Smooth muscle cell (in vitro differentiated cells): ENCODE data around the gene GALK2. TPM values are rescaled to one million over a fixed set of nuclear protein-coding genes. Genes with fewer than 3 reads are reported as not detected.

Source experiments
- DNase-seq: peaks from one replicate; lab custom pipeline; 2025; ENCODE audit not compliant: unreplicated experiment; lab: John Stamatoyannopoulos, UW
- H2AFZ ChIP-seq: fragments of 200-600 bp; sonication (generic); 2 replicates; pipeline ENCODE4 v1.6.0; 2016; ENCODE audit warnings: antibody characterized with exemption, low read depth, mild to moderate bottlenecking
- H3F3A ChIP-seq: fragments of 200-600 bp; sonication (generic); 2 replicates; pipeline ENCODE4 v1.6.0; 2017; ENCODE audit warnings: antibody characterized with exemption, low read depth
- H3K27ac ChIP-seq: fragments of 200-600 bp; sonication (generic); 2 replicates; pipeline ENCODE4 v1.5.1; 2016; ENCODE audit warnings: low read depth, mild to moderate bottlenecking
- H3K27me3 ChIP-seq: fragments of 200-600 bp; sonication (generic); 2 replicates; pipeline ENCODE4 v1.6.1; 2016; ENCODE audit warnings: low read depth, mild to moderate bottlenecking
- H3K36me3 ChIP-seq: fragments of 200-600 bp; sonication (generic); 2 replicates; pipeline ENCODE4 v1.5.1; 2016; ENCODE audit warnings: low read depth
- H3K4me1 ChIP-seq: fragments of 200-600 bp; sonication (generic); 2 replicates; pipeline ENCODE4 v1.5.1; 2016; ENCODE audit warnings: low read depth
- H3K4me2 ChIP-seq: fragments of 200-600 bp; sonication (generic); 2 replicates; pipeline ENCODE4 v1.6.0; 2016; ENCODE audit warnings: mild to moderate bottlenecking
- H3K4me3 ChIP-seq: fragments of 200-600 bp; sonication (generic); 2 replicates; pipeline ENCODE4 v1.5.1; 2016; ENCODE audit warnings: mild to moderate bottlenecking
- H3K79me2 ChIP-seq: fragments of 200-600 bp; sonication (generic); 2 replicates; pipeline ENCODE4 v1.6.0; 2016; ENCODE audit warnings: low read depth, mild to moderate bottlenecking
- H3K9ac ChIP-seq: fragments of 200-600 bp; sonication (generic); 2 replicates; pipeline ENCODE4 v1.6.0; 2016; ENCODE audit warnings: low read depth
- H3K9me3 ChIP-seq: fragments of 200-600 bp; sonication (generic); replicated peaks from 2 replicates; pipeline ENCODE4 v1.5.1; 2016; ENCODE audit warnings: low read depth
- H4K20me1 ChIP-seq: fragments of 200-600 bp; sonication (generic); 2 replicates; pipeline ENCODE4 v1.6.0; 2016; ENCODE audit warnings: low read depth
- WGBS: methylation state at CpG from one replicate; pipeline ENCODE4 v1.1.7; 2016; ENCODE audit warnings: low lambda C conversion rate; 5-methylcytosine and 5-hydroxymethylcytosine counted together
- polyA plus RNA-seq: library from polyadenylated mRNA; unstranded; fragments of >200 nt; fragmentation: Nextera tagmentation; extraction: Ambion mirVana; gene quantifications from 2 replicates; pipeline ENCODE4 v1.2.1, GENCODE V29; 2016
- total RNA-seq: library from RNA; depleted of rRNA; stranded (reverse); fragments of >200 nt; gene quantifications from 2 replicates; pipeline ENCODE4 v1.2.3, GENCODE V29; 2014
- TF ChIP-seq, protein P1 (sequence below): fragments of 200-600 bp; sonication (generic); IDR thresholded peaks from 2 replicates; pipeline ENCODE4 v1.5.1; 2017; ENCODE audit warnings: borderline replicate concordance, mild to moderate bottlenecking, antibody characterized with exemption; ENCODE audit not compliant: insufficient read depth, poor library complexity, severe bottlenecking

Gene GALK2
- total and polyA plus RNA-seq, 2 experiments from 2014 or later, result 24.4 to 33.4 TPM

DNA sequence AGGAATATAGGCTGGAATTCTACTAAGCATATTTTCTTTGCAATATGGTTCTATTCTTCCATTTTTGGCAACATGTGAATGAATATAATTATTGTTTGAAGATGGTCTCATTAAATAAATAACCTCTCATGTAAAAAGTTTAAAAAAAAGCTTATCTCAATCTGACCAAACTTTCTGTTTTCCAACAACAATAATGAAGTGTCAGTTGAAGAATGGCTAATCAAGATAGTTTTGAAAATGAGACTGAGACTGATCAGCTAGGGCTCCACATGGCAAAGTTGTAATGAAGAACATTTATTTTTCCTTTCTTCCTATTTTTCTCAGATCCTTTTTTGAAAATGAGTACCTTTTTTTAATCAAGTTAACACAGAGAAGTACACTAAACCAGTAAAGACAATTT lies 117.4 kb downstream of the GALK2 start:
- Histone ChIP-seq H4K20me1 (no peaks in the 10 kb centered on the region), H3K4me1 (no peaks in the 10 kb centered on the region), H3K27ac (no peak overlapping the region), H3F3A (no peaks in the 10 kb centered on the region), H3K9ac (no peak overlapping the region), H3K4me3 (no peak overlapping the region), H3K79me2 (no peaks in the 10 kb centered on the region), H3K27me3 (no peaks in the 10 kb centered on the region), H3K9me3 (no peaks in the 10 kb centered on the region), H3K36me3 (no peaks in the 10 kb centered on the region), H3K4me2 (no peak overlapping the region), H2AFZ (no peak overlapping the region)
- DNase-seq, result no peak
- TF ChIP-seq, protein P1, sequence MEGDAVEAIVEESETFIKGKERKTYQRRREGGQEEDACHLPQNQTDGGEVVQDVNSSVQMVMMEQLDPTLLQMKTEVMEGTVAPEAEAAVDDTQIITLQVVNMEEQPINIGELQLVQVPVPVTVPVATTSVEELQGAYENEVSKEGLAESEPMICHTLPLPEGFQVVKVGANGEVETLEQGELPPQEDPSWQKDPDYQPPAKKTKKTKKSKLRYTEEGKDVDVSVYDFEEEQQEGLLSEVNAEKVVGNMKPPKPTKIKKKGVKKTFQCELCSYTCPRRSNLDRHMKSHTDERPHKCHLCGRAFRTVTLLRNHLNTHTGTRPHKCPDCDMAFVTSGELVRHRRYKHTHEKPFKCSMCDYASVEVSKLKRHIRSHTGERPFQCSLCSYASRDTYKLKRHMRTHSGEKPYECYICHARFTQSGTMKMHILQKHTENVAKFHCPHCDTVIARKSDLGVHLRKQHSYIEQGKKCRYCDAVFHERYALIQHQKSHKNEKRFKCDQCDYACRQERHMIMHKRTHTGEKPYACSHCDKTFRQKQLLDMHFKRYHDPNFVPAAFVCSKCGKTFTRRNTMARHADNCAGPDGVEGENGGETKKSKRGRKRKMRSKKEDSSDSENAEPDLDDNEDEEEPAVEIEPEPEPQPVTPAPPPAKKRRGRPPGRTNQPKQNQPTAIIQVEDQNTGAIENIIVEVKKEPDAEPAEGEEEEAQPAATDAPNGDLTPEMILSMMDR, result no peak

DNA sequence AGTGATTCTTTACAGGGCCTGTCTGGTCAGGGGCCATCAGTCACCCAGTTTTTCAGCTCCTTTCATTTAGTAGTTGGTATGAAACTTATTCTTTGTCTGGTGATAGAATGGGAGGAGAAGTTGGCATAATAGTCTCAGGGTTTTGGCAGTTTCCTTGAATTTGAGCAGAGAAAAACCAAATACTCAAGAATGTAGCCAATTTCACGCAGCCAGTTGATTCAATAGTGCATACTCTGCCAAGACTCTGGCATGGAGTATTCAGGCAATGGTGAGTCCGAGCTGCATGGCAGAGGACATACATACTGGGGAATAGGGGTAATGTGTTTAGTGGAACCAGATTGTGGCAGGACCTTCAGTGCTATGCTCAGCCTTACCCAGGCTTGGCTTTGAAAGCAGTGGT lies 118.3 kb downstream of the GALK2 start:
- Histone ChIP-seq H3K9me3 (no peaks in the 10 kb centered on the region), H3K27ac (no peak overlapping the region), H2AFZ (no peak overlapping the region), H3K4me2 (no peak overlapping the region), H3K4me3 (no peak overlapping the region), H3F3A (no peaks in the 10 kb centered on the region), H3K4me1 (no peaks in the 10 kb centered on the region), H3K9ac (no peak overlapping the region), H3K79me2 (no peaks in the 10 kb centered on the region), H3K36me3 (peaks cover 3% of the 10 kb centered on the region), H3K27me3 (no peaks in the 10 kb centered on the region), H4K20me1 (no peaks in the 10 kb centered on the region)
- TF ChIP-seq, protein P1, result no peak
- DNase-seq, result no peak
- WGBS, result 98% methylated on average over 2 of the region's 2 CpGs

DNA sequence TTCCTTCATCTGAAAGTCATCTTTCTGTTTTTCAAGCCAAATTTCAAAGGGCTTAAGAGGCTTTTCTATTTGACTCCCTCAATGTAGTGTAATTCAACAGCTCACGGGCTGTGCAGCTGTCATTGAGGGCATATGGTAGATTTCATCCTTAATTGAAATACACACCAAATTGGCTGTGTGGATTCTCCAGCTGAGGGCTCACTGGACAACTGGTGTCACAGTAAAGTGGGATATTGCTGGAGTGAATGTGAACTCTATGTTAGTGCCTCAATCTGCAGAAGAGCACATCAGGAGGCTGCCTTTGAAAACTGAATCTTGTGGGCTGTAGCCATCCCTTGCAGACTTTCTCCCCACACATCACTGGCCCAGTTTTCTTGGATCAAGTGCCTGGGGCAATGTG lies 120.1 kb downstream of the GALK2 start:
- H3K27me3 ChIP-seq, result no peaks in the 10 kb centered on the region
- peaks cover 3% of the 10 kb centered on the region for H3K36me3 ChIP-seq
- no peak for DNase-seq
- H3K9ac ChIP-seq, result no peak overlapping the region
- no peaks in the 10 kb centered on the region for H3K4me1 ChIP-seq
- H3K79me2 ChIP-seq, result no peaks in the 10 kb centered on the region
- H3K27ac ChIP-seq, result no peak overlapping the region
- H3K4me2 ChIP-seq, result no peak overlapping the region
- no peak overlapping the region for H3K4me3 ChIP-seq
- H3K9me3 ChIP-seq, result no peaks in the 10 kb centered on the region
- TF ChIP-seq, protein P1, result no peak
- no peaks in the 10 kb centered on the region for H4K20me1 ChIP-seq
- H3F3A ChIP-seq, result no peaks in the 10 kb centered on the region
- H2AFZ ChIP-seq, result no peak overlapping the region
- WGBS, result 30% methylated on average over 1 of the region's 1 CpG

DNA sequence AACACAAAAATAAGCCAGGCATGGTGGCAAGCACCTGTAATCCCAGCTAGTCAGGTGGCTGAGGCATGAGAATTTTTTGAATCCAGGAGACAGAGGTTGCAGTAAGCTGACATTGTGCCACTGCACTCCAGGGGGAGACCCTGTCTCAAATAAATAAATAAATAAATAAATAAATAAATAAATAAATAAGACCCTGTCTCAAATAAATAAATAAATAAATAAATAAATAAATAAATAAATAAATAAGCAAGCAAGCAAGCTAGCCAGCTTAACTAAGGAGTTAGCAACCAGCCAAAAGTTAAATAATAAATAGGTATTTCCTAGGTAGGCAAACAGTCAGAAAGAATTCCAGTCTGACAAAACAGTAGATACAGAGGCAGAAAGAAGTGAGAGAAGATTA lies 123.9 kb downstream of the GALK2 start:
- Histone ChIP-seq H3K4me1 (no peaks in the 10 kb centered on the region), H3F3A (no peaks in the 10 kb centered on the region), H3K79me2 (no peaks in the 10 kb centered on the region), H2AFZ (no peak overlapping the region), H3K4me2 (no peak overlapping the region), H3K27me3 (no peaks in the 10 kb centered on the region), H3K27ac (no peak overlapping the region), H4K20me1 (no peaks in the 10 kb centered on the region), H3K9me3 (no peaks in the 10 kb centered on the region), H3K36me3 (peaks cover 3% of the 10 kb centered on the region), H3K9ac (no peak overlapping the region), H3K4me3 (no peak overlapping the region)
- TF ChIP-seq, protein P1, result no peak
- DNase-seq, result no peak
